Lower leg skin (tissue), 3 donors: ENCODE data around the gene DPP8.
"Not testable (repeated sequence)": the region's sequence is repeated elsewhere in the genome, so short reads cannot be mapped to it uniquely, and the experiment has no call there.

ENCODE experiments used
- POLR2A ChIP-seq, 2 donors: fragments of 450-650 bp; IDR thresholded peaks; one replicate each; pipeline ENCODE4 v1.6.1; 2016 to 2017; ENCODE audit warnings: antibody characterized with exemption in 2 of 2, mild to moderate bottlenecking in 1 of 2, moderate library complexity in 1 of 2
- TF ChIP-seq, protein P1 (sequence below), 3 donors: fragments of 450-650 bp; IDR thresholded peaks; one replicate each; pipeline ENCODE4 v1.5.1; 2016; ENCODE audit warnings: antibody characterized with exemption in 3 of 3, mild to moderate bottlenecking in 3 of 3, moderate library complexity in 2 of 3

DNA sequence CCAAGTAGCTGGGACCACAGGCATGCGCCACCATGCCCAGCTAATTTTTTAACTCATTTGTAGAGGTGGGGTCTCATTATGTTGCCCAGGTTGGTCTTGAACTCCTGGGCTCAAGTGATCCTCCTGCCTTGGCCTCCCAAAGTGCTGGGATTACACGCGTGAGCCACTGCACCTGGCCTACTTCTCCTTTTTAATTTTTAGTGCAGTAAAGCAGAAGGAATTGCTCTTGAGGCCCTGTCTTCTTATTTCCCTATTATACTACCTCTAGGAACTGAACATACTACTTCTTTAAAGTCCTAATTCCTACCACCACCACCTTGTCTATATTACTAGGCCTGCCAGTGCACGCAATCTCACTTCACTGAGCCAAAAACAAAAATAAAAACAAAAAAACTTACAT lies 62.2 kb downstream of the DPP8 start:
- TF ChIP-seq, protein P1, sequence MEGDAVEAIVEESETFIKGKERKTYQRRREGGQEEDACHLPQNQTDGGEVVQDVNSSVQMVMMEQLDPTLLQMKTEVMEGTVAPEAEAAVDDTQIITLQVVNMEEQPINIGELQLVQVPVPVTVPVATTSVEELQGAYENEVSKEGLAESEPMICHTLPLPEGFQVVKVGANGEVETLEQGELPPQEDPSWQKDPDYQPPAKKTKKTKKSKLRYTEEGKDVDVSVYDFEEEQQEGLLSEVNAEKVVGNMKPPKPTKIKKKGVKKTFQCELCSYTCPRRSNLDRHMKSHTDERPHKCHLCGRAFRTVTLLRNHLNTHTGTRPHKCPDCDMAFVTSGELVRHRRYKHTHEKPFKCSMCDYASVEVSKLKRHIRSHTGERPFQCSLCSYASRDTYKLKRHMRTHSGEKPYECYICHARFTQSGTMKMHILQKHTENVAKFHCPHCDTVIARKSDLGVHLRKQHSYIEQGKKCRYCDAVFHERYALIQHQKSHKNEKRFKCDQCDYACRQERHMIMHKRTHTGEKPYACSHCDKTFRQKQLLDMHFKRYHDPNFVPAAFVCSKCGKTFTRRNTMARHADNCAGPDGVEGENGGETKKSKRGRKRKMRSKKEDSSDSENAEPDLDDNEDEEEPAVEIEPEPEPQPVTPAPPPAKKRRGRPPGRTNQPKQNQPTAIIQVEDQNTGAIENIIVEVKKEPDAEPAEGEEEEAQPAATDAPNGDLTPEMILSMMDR (IDR thresholded peaks at IDR 0.05), result not testable (repeated sequence)
- not testable (repeated sequence) for TF ChIP-seq POLR2A (IDR thresholded peaks at IDR 0.05)
